ENCODE measurements around the gene ZNF346. TPM values are rescaled to one million over a fixed set of nuclear protein-coding genes. Genes with fewer than 3 reads are reported as not detected.
A peak's percentile ranks its signal among the peaks of the same experiment; 100 is the strongest.

ZNF346 gene
- total and polyA plus RNA-seq, 2 of the 13 experiments (the other 11 are each of a cell fraction or from before 2014, with no cell fraction given) = 8.6 to 19.4 TPM

DNA sequence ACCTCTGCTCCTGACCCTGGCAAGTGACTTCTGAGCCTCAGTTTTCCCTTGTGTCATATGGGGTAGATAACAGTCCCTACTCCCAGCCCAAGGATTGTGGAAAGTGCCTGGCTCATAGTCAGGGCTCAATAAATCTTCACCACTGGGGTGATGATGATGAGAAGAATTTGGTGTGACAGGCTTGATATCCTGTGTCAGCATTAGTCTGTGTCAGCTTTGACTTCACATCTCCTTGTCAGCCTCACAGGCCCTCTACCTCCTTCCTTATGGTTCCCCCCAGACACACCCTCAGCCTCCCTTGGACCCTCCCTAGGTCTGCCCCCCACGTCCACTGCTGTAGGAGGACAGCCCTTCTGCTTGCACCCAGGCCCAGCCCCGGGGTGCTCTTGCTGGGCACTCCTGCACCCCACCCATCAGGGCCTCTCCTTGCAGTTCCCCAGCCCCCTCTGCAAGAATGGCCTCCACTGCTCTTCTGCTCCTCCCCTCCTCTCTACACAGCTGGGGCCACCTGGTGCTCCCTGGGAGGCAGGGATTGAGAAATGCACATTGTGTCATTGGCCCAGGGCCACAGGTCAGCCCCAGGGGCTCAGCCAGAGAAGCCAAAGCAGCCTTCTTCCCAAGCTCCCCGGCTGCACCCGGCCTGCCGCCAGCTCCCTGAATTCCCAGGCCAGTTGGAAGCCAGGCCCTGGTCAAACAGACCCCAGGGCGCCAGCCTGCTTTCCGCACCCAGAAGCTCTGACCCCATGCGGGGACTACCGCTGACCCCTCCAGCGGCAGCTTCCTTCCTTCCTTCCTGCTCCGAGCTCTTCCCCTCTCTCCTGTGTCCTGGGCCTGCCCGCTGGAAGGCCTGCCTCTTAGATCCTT, 72.0 kb downstream of the ZNF346 start (continued):
- TF ChIP-seq ZNF704 (CRISPR knock-in tag; IDR thresholded peaks at IDR 0.05; ENCODE audit: borderline replicate concordance) (no peak), RFX1 (IDR thresholded peaks at IDR 0.05) (no peak), GMEB2 (CRISPR knock-in tag; IDR thresholded peaks at IDR 0.05; ENCODE audit: low read depth) (no peak), PATZ1 (CRISPR knock-in tag; IDR thresholded peaks at IDR 0.05) (peak; percentile 95), SIN3B (IDR thresholded peaks at IDR 0.05; ENCODE audit: low read length) (no peak), PRDM15 (CRISPR knock-in tag; IDR thresholded peaks at IDR 0.05) (no peak), PLRG1 (conservative IDR thresholded peaks at IDR 0.05) (no peak), POLR2AphosphoS2 (IDR thresholded peaks at IDR 0.05; ENCODE audit: low read depth, low read length) (no peak), KLF15 (CRISPR knock-in tag; IDR thresholded peaks at IDR 0.05; ENCODE audit: borderline replicate concordance) (no peak), PHF21A (CRISPR knock-in tag; IDR thresholded peaks at IDR 0.05) (peak; percentile 86; the same call in 1 of the 2 replicates), ZNF331 (CRISPR knock-in tag; IDR thresholded peaks at IDR 0.05) (0 out of 2 replicates have a peak, but pooled peaks have one; percentile 22), RORA (CRISPR knock-in tag; IDR thresholded peaks at IDR 0.05) (no peak), HNF4G (IDR thresholded peaks at IDR 0.05; ENCODE audit: borderline replicate concordance, low read depth, low read length) (peak; percentile 69; the same call in 1 of the 2 replicates), HNF4G (CRISPR knock-in tag; IDR thresholded peaks at IDR 0.05; ENCODE audit: borderline replicate concordance, low read depth) (no peak), NCOA5 (CRISPR knock-in tag; IDR thresholded peaks at IDR 0.05) (no peak), MEIS1 (CRISPR knock-in tag; IDR thresholded peaks at IDR 0.05; ENCODE audit: borderline replicate concordance) (peak; percentile 49; the same call in 1 of the 2 replicates), ZNF383 (CRISPR knock-in tag; IDR thresholded peaks at IDR 0.05; ENCODE audit: borderline replicate concordance) (no peak), U2AF2 (IDR thresholded peaks at IDR 0.05; ENCODE audit: low read depth, low read length) (no peak)
- TF ChIP-seq, protein P1, sequence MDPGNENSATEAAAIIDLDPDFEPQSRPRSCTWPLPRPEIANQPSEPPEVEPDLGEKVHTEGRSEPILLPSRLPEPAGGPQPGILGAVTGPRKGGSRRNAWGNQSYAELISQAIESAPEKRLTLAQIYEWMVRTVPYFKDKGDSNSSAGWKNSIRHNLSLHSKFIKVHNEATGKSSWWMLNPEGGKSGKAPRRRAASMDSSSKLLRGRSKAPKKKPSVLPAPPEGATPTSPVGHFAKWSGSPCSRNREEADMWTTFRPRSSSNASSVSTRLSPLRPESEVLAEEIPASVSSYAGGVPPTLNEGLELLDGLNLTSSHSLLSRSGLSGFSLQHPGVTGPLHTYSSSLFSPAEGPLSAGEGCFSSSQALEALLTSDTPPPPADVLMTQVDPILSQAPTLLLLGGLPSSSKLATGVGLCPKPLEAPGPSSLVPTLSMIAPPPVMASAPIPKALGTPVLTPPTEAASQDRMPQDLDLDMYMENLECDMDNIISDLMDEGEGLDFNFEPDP (CRISPR knock-in tag; conservative IDR thresholded peaks at IDR 0.05) = no peak
